ENCODE results near the gene DNAAF2. TPM values are rescaled to one million over a fixed set of nuclear protein-coding genes. Genes with fewer than 3 reads are reported as not detected.

DNAAF2 gene
- total and polyA plus RNA-seq, 2 of the 13 experiments (the other 11 are each of a cell fraction or from before 2014, with no cell fraction given), result 6.1 to 13.6 TPM

DNA sequence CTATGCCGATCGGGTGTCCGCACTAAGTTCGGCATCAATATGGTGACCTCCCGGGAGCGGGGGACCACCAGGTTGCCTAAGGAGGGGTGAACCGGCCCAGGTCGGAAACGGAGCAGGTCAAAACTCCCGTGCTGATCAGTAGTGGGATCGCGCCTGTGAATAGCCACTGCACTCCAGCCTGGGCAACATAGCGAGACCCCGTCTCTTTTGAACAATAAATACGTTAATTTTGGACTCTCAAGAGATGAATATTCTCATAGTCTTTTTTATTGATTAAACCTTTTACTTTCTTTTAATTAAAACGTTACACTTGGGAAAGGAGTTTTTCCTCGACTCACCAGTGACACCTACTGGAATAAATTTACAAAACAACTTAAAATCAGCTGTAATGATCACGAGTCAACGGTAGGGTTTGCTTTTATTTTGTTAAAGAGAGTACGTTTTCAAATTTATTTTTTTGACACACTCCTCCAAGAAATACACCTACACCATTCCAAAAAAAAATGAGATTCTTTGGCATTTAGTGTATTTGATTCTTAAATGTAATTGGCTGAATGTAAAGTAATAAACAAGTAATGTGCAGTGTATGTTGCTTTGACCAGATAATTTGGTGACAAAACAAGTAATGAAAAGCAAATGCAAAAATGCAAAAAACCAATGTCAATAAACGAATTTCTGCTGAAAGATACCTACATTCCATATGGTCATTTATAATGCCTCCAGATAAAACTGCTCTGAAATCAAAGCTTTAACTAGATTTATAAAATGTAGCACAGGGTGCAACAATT, 48.2 kb downstream of the DNAAF2 start (continued):
- no peak for TF ChIP-seq FOXM1 (CRISPR knock-in tag; IDR thresholded peaks at IDR 0.05)
- TF ChIP-seq KDM3A (CRISPR knock-in tag; IDR thresholded peaks at IDR 0.05; ENCODE audit: low read depth), result 0 out of 2 replicates have a peak, but pooled peaks have one; percentile 17
- TF ChIP-seq ZZZ3 (CRISPR knock-in tag; IDR thresholded peaks at IDR 0.05; ENCODE audit: borderline replicate concordance), result no peak
- TF ChIP-seq THAP11 (CRISPR knock-in tag; IDR thresholded peaks at IDR 0.05), result 0 out of 2 replicates have a peak, but pooled peaks have one; percentile 9
- no peak for TF ChIP-seq SOX6 (IDR thresholded peaks at IDR 0.05)
- TF ChIP-seq SOX6 (CRISPR knock-in tag; IDR thresholded peaks at IDR 0.05), result peak; percentile 49
- TF ChIP-seq, protein P1, sequence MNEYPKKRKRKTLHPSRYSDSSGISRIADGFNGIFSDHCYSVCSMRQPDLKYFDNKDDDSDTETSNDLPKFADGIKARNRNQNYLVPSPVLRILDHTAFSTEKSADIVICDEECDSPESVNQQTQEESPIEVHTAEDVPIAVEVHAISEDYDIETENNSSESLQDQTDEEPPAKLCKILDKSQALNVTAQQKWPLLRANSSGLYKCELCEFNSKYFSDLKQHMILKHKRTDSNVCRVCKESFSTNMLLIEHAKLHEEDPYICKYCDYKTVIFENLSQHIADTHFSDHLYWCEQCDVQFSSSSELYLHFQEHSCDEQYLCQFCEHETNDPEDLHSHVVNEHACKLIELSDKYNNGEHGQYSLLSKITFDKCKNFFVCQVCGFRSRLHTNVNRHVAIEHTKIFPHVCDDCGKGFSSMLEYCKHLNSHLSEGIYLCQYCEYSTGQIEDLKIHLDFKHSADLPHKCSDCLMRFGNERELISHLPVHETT (CRISPR knock-in tag; conservative IDR thresholded peaks at IDR 0.05), result no peak
- no peak for TF ChIP-seq SNAPC2 (CRISPR knock-in tag; IDR thresholded peaks at IDR 0.05)
- TF ChIP-seq, protein P2, sequence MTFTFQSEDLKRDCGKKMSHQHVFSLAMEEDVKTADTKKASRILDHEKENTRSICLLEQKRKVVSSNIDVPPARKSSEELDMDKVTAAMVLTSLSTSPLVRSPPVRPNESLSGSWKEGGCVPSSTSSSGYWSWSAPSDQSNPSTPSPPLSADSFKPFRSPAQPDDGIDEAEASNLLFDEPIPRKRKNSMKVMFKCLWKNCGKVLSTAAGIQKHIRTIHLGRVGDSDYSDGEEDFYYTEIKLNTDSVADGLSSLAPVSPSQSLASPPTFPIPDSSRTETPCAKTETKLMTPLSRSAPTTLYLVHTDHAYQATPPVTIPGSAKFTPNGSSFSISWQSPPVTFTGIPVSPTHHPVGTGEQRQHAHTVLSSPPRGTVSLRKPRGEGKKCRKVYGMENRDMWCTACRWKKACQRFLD (CRISPR knock-in tag; IDR thresholded peaks at IDR 0.05; ENCODE audit: borderline replicate concordance), result no peak
- TF ChIP-seq, protein P3, sequence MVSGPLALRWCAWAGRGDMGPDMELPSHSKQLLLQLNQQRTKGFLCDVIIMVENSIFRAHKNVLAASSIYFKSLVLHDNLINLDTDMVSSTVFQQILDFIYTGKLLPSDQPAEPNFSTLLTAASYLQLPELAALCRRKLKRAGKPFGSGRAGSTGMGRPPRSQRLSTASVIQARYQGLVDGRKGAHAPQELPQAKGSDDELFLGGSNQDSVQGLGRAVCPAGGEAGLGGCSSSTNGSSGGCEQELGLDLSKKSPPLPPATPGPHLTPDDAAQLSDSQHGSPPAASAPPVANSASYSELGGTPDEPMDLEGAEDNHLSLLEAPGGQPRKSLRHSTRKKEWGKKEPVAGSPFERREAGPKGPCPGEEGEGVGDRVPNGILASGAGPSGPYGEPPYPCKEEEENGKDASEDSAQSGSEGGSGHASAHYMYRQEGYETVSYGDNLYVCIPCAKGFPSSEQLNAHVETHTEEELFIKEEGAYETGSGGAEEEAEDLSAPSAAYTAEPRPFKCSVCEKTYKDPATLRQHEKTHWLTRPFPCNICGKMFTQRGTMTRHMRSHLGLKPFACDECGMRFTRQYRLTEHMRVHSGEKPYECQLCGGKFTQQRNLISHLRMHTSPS (CRISPR knock-in tag; IDR thresholded peaks at IDR 0.05; ENCODE audit: low read depth), result no peak
- 0 out of 2 replicates have a peak, but pooled peaks have one; percentile 5 for TF ChIP-seq RXRB (CRISPR knock-in tag; IDR thresholded peaks at IDR 0.05; ENCODE audit: borderline replicate concordance)
- peak; percentile 32; the same call in 1 of the 2 replicates for TF ChIP-seq ADNP (CRISPR knock-in tag; IDR thresholded peaks at IDR 0.05)
- TF ChIP-seq, protein P4, sequence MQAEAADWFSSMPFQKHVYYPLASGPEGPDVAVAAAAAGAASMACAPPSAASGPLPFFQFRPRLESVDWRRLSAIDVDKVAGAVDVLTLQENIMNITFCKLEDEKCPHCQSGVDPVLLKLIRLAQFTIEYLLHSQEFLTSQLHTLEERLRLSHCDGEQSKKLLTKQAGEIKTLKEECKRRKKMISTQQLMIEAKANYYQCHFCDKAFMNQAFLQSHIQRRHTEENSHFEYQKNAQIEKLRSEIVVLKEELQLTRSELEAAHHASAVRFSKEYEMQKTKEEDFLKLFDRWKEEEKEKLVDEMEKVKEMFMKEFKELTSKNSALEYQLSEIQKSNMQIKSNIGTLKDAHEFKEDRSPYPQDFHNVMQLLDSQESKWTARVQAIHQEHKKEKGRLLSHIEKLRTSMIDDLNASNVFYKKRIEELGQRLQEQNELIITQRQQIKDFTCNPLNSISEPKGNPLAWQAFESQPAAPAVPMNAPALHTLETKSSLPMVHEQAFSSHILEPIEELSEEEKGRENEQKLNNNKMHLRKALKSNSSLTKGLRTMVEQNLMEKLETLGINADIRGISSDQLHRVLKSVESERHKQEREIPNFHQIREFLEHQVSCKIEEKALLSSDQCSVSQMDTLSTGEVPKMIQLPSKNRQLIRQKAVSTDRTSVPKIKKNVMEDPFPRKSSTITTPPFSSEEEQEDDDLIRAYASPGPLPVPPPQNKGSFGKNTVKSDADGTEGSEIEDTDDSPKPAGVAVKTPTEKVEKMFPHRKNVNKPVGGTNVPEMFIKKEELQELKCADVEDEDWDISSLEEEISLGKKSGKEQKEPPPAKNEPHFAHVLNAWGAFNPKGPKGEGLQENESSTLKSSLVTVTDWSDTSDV (CRISPR knock-in tag; IDR thresholded peaks at IDR 0.05), result no peak
- no peak for TF ChIP-seq NCOA1 (CRISPR knock-in tag; IDR thresholded peaks at IDR 0.05)
- peak; percentile 36 for TF ChIP-seq ZNF335 (CRISPR knock-in tag; IDR thresholded peaks at IDR 0.05)
- TF ChIP-seq DNMT1 (CRISPR knock-in tag; IDR thresholded peaks at IDR 0.05), result no peak
- no peak for TF ChIP-seq RBFOX2 (IDR thresholded peaks at IDR 0.05; ENCODE audit: low read depth, low read length)
- TF ChIP-seq, protein P5, sequence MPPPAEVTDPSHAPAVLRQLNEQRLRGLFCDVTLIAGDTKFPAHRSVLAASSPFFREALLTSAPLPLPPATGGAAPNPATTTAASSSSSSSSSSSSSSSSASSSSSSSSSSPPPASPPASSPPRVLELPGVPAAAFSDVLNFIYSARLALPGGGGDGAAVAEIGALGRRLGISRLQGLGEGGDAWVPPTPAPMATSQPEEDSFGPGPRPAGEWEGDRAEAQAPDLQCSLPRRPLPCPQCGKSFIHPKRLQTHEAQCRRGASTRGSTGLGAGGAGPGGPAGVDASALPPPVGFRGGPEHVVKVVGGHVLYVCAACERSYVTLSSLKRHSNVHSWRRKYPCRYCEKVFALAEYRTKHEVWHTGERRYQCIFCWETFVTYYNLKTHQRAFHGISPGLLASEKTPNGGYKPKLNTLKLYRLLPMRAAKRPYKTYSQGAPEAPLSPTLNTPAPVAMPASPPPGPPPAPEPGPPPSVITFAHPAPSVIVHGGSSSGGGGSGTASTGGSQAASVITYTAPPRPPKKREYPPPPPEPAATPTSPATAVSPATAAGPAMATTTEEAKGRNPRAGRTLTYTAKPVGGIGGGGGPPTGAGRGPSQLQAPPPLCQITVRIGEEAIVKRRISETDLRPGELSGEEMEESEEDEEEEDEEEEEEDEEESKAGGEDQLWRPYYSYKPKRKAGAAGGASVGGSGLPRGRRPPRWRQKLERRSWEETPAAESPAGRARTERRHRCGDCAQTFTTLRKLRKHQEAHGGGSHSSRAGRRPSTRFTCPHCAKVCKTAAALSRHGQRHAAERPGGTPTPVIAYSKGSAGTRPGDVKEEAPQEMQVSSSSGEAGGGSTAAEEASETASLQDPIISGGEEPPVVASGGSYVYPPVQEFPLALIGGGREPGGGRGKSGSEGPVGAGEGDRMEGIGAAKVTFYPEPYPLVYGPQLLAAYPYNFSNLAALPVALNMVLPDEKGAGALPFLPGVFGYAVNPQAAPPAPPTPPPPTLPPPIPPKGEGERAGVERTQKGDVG (CRISPR knock-in tag; IDR thresholded peaks at IDR 0.05; ENCODE audit: borderline replicate concordance), result no peak
